ENCODE measurements around the gene DISC1. TPM values are rescaled to one million over a fixed set of nuclear protein-coding genes. Genes with fewer than 3 reads are reported as not detected.

The DISC1 gene
- total RNA-seq, 4 donors from 2014 or later: 9.6 to 27.9 (median 13.0) TPM

DNA sequence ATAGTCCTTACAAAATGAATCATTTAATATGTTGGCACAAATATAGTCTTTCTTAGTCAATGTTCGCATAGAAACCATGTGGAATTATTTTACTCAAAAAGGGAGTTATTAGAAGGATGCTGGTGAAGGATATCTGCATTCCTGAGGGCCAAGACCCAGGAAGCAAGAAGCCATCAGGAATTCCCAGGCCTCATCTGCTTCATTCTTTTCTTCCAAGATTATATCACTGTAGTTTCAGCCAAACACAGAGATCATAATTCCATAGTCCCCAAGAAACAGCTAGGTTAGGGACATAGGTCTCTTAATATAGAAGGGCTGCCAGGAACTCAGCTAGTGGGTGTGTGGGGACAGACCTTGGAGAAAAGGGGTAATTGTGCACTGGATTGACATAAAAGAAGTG is 28.6 kb upstream of the DISC1 start:
- no peak for TF ChIP-seq CTCF (IDR thresholded peaks at IDR 0.05)
- no peak for DNase-seq (ENCODE audit: low spot score)
- ATAC-seq (ENCODE audit: low FRiP score): no peak

DNA sequence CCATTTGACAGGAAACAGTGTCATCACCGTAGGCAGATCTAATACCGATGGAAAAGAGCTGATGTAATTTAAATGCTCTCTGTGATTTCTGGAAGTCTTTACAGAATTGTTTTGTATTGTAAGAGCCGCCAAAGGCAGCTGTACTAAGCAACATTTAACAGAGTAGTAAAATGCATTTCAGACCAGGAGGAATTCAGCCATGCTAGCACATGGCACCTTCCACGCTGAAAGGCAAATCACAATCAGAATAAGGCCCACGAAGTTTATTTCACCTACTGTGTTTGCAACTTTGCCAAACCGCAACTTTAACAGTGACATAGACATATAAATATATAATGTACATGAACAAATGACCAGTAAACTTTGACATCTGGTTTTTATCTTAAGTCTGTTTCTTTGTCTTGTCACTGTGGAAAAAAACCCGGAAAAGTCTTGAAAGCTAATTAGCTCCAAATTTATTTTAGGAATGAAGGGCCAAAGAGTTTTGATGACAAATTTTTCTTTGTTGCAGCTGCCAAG is 26.1 kb upstream of the DISC1 start:
- no peak for TF ChIP-seq CTCF (IDR thresholded peaks at IDR 0.05)
- ATAC-seq (ENCODE audit: low FRiP score) (no peak), DNase-seq (ENCODE audit: low spot score) (no peak)

- no peak for TF ChIP-seq CTCF (IDR thresholded peaks at IDR 0.05)
- no peak for ATAC-seq (ENCODE audit: low FRiP score)
Measured at GRCh38 chr1:231601824-231602672, 24.5 kb upstream of the DISC1 start.

DNA sequence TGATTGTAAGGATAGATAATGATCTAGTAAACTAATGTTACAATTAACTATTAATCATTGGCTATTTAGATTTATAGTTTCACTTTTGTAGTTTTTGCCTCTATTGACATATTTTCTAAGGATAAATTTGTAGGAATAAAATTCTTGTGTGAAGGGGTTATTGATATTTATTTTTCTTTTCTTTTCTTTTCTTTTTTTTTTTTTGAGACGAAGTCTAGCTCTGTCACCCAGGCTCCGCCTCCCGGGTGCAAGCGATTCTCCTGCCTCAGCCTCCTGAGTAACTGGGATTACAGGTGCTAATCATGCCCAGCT is 24.0 kb upstream of the DISC1 start:
- TF ChIP-seq CTCF (IDR thresholded peaks at IDR 0.05): no peak
- no peak for DNase-seq (ENCODE audit: low spot score)

More at GRCh38 chr1:231601824-231602672, 24.5 kb upstream of the DISC1 start:
- no peak for DNase-seq (ENCODE audit: low spot score)

GRCh38 chr1:231603598-231604275 is 22.9 kb upstream of the DISC1 start:
- peak in 1 of 3 donors; percentile 26 for TF ChIP-seq CTCF (IDR thresholded peaks at IDR 0.05)
- no peak for DNase-seq (ENCODE audit: low spot score)
- no peak for ATAC-seq (ENCODE audit: low FRiP score)

More for the DNA sequence above, 24.0 kb upstream of the DISC1 start:
- no peak for ATAC-seq (ENCODE audit: low FRiP score)

- ATAC-seq (ENCODE audit: low FRiP score): no peak
- no peak for TF ChIP-seq CTCF (IDR thresholded peaks at IDR 0.05)
Measured at GRCh38 chr1:231604276-231604621, 22.3 kb upstream of the DISC1 start.

More at GRCh38 chr1:231604276-231604621, 22.3 kb upstream of the DISC1 start:
- DNase-seq (ENCODE audit: low spot score): no peak

All from omental fat pad (tissue), 4 donors.